ENCODE measurements around the gene MBD6.

GRCh38 chr12:57496822-57497221 lies 25.8 kb upstream of the MBD6 start:
- TF ChIP-seq CTCF (IDR thresholded peaks at IDR 0.05) = no peak
- no peak for TF ChIP-seq POLR2A (IDR thresholded peaks at IDR 0.05)

Data from uterus (tissue), 2 donors.